ENCODE results near the gene FAIM2. TPM values are rescaled to one million over a fixed set of nuclear protein-coding genes. Genes with fewer than 3 reads are reported as not detected.

The FAIM2 gene
- total and polyA plus RNA-seq, 10 of the 15 experiments (the other 5 are each of a cell fraction or from before 2014, with no cell fraction given) = not detected

GRCh38 chr12:49904601-49905000, 901 bp upstream of the FAIM2 start:
- POLR2A ChIA-PET = no interaction called here
- WGBS (ENCODE audit: insufficient coverage, insufficient replicate concordance, low lambda C conversion rate, missing lambda C conversion rate) = 46% methylated on average over 11 of the region's 11 CpGs

More at GRCh38 chr12:49904601-49905000, 901 bp upstream of the FAIM2 start:
- CTCF ChIA-PET = interaction anchor here (2.3 kb wide), 1 partner anchor 41 kb away, joined by 7 read pairs; no protein-coding TSS in a partner anchor
- intact Hi-C loops (cut with micrococcal nuclease; ENCODE audit: unreplicated experiment) = no loop called here
- Histone ChIP-seq H3K4me1 (ENCODE audit: control insufficient read depth, insufficient read depth, low read length) (no peaks in the 10 kb centered on the region), H4K20me1 (ENCODE audit: control insufficient read depth, insufficient read depth) (no peaks in the 10 kb centered on the region), H3K79me2 (ENCODE audit: control insufficient read depth, insufficient read depth, low read length) (no peaks in the 10 kb centered on the region), H3K4me2 (ENCODE audit: control insufficient read depth, insufficient read depth) (no peak overlapping the region), H3K4me3 (no peak overlapping the region), H3K9ac (ENCODE audit: control insufficient read depth, insufficient read depth, low read length) (no peak overlapping the region), H2AFZ (ENCODE audit: control insufficient read depth, low read depth, low read length) (no peak overlapping the region), H3K9me3 (replicated peaks; ENCODE audit: control insufficient read depth, insufficient read depth, low read length) (no peaks in the 10 kb centered on the region), H3K36me3 (ENCODE audit: control insufficient read depth in 2 of 2, insufficient read depth in 2 of 2, low read length in 1 of 2) (no peaks in the 10 kb centered on the region), H3K27ac (ENCODE audit: control insufficient read depth, insufficient read depth) (no peak overlapping the region), H3K27me3 (replicated peaks in 1 of 2; ENCODE audit: control insufficient read depth in 2 of 2, insufficient read depth in 2 of 2, low read length in 1 of 2) (peaks cover 6 to 8% of the 10 kb centered on the region in 2 experiments)
- FAIRE-seq = no peak
- in situ Hi-C loops (cut with MboI) = no loop called here
- DNase-seq (ENCODE audit: low read depth, low spot score) = no peak
- TF ChIP-seq IRF4 (IDR thresholded peaks at IDR 0.05; ENCODE audit: low read depth, low read length) (no peak), HDAC2 (IDR thresholded peaks at IDR 0.05) (no peak), PRDM15 (CRISPR knock-in tag; IDR thresholded peaks at IDR 0.05) (no peak), NR2C2 (IDR thresholded peaks at IDR 0.05; ENCODE audit: borderline replicate concordance, control insufficient read depth, insufficient read length, low read depth) (no peak), HCFC1 (IDR thresholded peaks at IDR 0.05; ENCODE audit: low read length) (no peak)
- SMC1A ChIA-PET (ENCODE audit: uncharacterized antibody, unreplicated experiment) = no interaction called here
- RAD21 ChIA-PET (ENCODE audit: unreplicated experiment) = no interaction called here
- BruUV-seq (replicated peaks) = no TSS peak
- ATAC-seq = no peak

Data from GM12878 (cell line).